Fibroblast of pulmonary artery (primary cell): Measurements from ENCODE around the gene LEFTY1.
A peak's percentile ranks its signal among the peaks of the same experiment; 100 is the strongest.

Experiments used
- DNase-seq: peaks from one replicate; pipeline ENCODE4 v3.0.0-alpha.2; 2010; ENCODE audit warnings: low read depth
- H3K4me3 ChIP-seq: replicated peaks from 2 replicates; pipeline ENCODE4 v1.5.1; 2011; ENCODE audit warnings: low read depth, mild to moderate bottlenecking, control low read depth, low read length, moderate library complexity
- TF ChIP-seq, protein P1 (sequence below): IDR thresholded peaks from 2 replicates; pipeline ENCODE4 v1.5.1; 2011; ENCODE audit warnings: mild to moderate bottlenecking, control low read depth, low read length, inconsistent platforms; ENCODE audit errors: missing control alignments

LEFTY1 gene

GRCh38 chr1:225915538-225915991 lies 26.6 kb upstream of the LEFTY1 start:
- no peak overlapping the region for H3K4me3 ChIP-seq
- TF ChIP-seq, protein P1, sequence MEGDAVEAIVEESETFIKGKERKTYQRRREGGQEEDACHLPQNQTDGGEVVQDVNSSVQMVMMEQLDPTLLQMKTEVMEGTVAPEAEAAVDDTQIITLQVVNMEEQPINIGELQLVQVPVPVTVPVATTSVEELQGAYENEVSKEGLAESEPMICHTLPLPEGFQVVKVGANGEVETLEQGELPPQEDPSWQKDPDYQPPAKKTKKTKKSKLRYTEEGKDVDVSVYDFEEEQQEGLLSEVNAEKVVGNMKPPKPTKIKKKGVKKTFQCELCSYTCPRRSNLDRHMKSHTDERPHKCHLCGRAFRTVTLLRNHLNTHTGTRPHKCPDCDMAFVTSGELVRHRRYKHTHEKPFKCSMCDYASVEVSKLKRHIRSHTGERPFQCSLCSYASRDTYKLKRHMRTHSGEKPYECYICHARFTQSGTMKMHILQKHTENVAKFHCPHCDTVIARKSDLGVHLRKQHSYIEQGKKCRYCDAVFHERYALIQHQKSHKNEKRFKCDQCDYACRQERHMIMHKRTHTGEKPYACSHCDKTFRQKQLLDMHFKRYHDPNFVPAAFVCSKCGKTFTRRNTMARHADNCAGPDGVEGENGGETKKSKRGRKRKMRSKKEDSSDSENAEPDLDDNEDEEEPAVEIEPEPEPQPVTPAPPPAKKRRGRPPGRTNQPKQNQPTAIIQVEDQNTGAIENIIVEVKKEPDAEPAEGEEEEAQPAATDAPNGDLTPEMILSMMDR = no peak
- no peak for DNase-seq

GRCh38 chr1:225914947-225915346 lies 26.0 kb upstream of the LEFTY1 start:
- no peak overlapping the region for H3K4me3 ChIP-seq
- TF ChIP-seq, protein P1 = no peak
- no peak for DNase-seq

DNA sequence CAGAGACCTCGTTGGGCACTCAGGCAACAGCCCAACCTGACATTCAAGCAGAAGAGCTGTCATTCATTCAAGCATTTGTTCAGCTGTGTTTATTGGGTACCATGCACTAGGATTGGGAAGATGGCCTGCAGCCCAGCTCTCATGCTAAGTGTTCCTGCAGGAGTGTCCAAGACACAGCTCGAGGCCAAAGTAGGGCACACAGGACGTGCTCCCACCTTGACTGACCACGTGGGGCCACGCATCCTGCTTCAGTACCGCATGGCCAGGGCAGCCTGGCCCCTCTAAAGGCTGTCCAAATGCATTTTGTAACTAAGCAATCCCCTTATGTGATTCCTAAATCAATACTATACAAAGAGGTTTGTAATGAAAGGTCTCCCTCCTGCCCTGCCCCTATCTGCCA lies 25.4 kb upstream of the LEFTY1 start:
- DNase-seq = no peak
- H3K4me3 ChIP-seq = no peak overlapping the region
- TF ChIP-seq, protein P1 = no peak

GRCh38 chr1:225911191-225912130 lies 22.5 kb upstream of the LEFTY1 start:
- TF ChIP-seq, protein P1 = peak; percentile 46
- H3K4me3 ChIP-seq = no peak overlapping the region
- peak; percentile 57 for DNase-seq

DNA sequence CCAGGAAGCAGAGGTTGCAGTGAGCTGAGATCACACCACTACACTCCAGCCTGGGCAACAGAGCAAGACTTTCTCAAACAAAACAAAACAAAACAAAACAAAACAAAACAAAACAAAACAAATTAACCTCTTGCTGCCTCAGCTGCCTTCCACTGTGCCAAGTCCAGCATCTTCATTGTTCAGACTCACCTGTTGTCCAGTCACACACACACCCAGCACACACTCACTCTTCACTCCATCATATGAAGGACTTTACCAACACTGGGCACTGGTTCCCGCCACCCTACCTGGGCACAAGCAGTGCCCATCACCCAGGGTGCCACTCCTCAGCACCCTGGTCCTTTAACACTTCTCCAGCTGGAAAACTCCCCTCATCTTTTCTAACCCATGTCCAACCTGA lies 20.5 kb upstream of the LEFTY1 start:
- TF ChIP-seq, protein P1 = no peak
- no peak overlapping the region for H3K4me3 ChIP-seq
- DNase-seq = no peak

DNA sequence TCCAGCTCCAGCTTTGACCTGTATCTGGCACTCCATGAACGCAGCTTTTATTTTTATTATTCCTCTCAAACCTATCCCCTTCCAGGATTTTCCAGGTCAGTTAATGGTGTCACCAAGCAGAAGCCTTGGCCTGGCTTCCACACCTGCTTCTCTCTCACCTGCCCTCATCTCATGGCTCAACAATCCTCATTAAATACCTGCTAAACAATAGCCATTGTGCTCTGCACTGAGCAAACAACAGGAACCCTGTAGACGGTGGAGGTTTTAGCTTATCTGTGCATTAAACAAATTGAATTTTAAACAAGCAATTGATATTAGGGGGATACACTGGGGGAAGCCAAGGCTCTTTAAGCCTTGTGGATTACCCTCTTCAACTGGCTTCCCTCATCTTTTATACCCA lies 19.8 kb upstream of the LEFTY1 start:
- TF ChIP-seq, protein P1 = no peak

GRCh38 chr1:225908013-225908640 lies 19.2 kb upstream of the LEFTY1 start:
- H3K4me3 ChIP-seq = no peak overlapping the region
- TF ChIP-seq, protein P1 = no peak
- no peak for DNase-seq

More for the DNA sequence above, 19.8 kb upstream of the LEFTY1 start:
- H3K4me3 ChIP-seq = no peak overlapping the region
- no peak for DNase-seq
